Measurements from ENCODE around the gene PFN4.
"Not testable (repeated sequence)": the region's sequence is repeated elsewhere in the genome, so short reads cannot be mapped to it uniquely, and the experiment has no call there.

Gene PFN4

DNA sequence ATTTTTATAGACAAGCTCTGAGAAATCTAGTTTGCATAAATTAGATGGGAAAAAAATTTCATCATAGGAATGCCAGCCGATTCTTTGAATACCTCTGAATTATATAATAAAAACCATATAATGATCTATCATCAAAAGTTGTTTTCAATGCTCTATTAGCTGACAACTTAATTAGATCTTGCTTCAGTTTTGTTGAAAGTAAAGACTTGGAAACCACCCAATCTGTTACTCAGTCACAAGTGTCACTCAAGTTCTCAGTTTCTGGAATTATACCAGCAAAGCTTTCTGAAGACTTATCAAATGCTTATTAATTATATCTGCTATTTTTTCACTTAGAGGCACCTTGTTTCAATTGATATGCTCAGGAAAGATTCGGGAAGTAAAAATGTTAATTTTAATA is 21.1 kb downstream of the PFN4 start:
- Histone ChIP-seq H3K79me2 (ENCODE audit: control insufficient read depth, low read length) (no peaks in the 10 kb centered on the region), H3K4me3 (ENCODE audit: low read length) (no peak overlapping the region), H3K27ac (ENCODE audit: low read depth, low read length) (no peak overlapping the region), H3K36me3 (ENCODE audit: control insufficient read depth, low read length) (no peaks in the 10 kb centered on the region), H3K4me1 (ENCODE audit: control insufficient read depth, low read length) (peaks cover 22% of the 10 kb centered on the region), H3K4me2 (ENCODE audit: low read length) (no peak overlapping the region), H4K20me1 (ENCODE audit: control insufficient read depth, insufficient read depth, low read depth, low read length) (no peaks in the 10 kb centered on the region), H3K27me3 (ENCODE audit: control insufficient read depth, low read length) (no peaks in the 10 kb centered on the region), H3K9me2 (replicated peaks; ENCODE audit: control insufficient read depth, low read length) (no peaks in the 10 kb centered on the region), H3F3A (ENCODE audit: control insufficient read depth, insufficient read depth) (no peaks in the 10 kb centered on the region), H3K9me3 (ENCODE audit: control insufficient read depth, insufficient read depth, low read length) (0 out of 2 replicates have a peak, but pooled peaks cover 4% of the 10 kb centered on the region)
- TF ChIP-seq EZH2phosphoT487 (IDR thresholded peaks at IDR 0.05; ENCODE audit: borderline replicate concordance, low read length), result no peak
- TF ChIP-seq, protein P1, sequence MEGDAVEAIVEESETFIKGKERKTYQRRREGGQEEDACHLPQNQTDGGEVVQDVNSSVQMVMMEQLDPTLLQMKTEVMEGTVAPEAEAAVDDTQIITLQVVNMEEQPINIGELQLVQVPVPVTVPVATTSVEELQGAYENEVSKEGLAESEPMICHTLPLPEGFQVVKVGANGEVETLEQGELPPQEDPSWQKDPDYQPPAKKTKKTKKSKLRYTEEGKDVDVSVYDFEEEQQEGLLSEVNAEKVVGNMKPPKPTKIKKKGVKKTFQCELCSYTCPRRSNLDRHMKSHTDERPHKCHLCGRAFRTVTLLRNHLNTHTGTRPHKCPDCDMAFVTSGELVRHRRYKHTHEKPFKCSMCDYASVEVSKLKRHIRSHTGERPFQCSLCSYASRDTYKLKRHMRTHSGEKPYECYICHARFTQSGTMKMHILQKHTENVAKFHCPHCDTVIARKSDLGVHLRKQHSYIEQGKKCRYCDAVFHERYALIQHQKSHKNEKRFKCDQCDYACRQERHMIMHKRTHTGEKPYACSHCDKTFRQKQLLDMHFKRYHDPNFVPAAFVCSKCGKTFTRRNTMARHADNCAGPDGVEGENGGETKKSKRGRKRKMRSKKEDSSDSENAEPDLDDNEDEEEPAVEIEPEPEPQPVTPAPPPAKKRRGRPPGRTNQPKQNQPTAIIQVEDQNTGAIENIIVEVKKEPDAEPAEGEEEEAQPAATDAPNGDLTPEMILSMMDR (IDR thresholded peaks at IDR 0.05; ENCODE audit: low read depth, low read length, poor library complexity, severe bottlenecking), result no peak

GRCh38 chr2:24100732-24101131 is 22.4 kb downstream of the PFN4 start:
- not testable (repeated sequence) for H3K27me3 ChIP-seq (ENCODE audit: control insufficient read depth, low read length); H3K27ac ChIP-seq (ENCODE audit: low read depth, low read length); H3K79me2 ChIP-seq (ENCODE audit: control insufficient read depth, low read length); H3K9me2 ChIP-seq (replicated peaks; ENCODE audit: control insufficient read depth, low read length); H4K20me1 ChIP-seq (ENCODE audit: control insufficient read depth, insufficient read depth, low read depth, low read length); H3F3A ChIP-seq (ENCODE audit: control insufficient read depth, insufficient read depth); H3K4me3 ChIP-seq (ENCODE audit: low read length); H3K36me3 ChIP-seq (ENCODE audit: control insufficient read depth, low read length); H3K9me3 ChIP-seq (ENCODE audit: control insufficient read depth, insufficient read depth, low read length); H3K4me2 ChIP-seq (ENCODE audit: low read length)
- H3K4me1 ChIP-seq (ENCODE audit: control insufficient read depth, low read length), result peaks cover 22% of the 10 kb centered on the region

- H4K20me1 ChIP-seq (ENCODE audit: control insufficient read depth, insufficient read depth, low read depth, low read length); H3K9me2 ChIP-seq (replicated peaks; ENCODE audit: control insufficient read depth, low read length); H3K4me1 ChIP-seq (ENCODE audit: control insufficient read depth, low read length); H3K27me3 ChIP-seq (ENCODE audit: control insufficient read depth, low read length); H3K4me2 ChIP-seq (ENCODE audit: low read length); H3K79me2 ChIP-seq (ENCODE audit: control insufficient read depth, low read length); H3F3A ChIP-seq (ENCODE audit: control insufficient read depth, insufficient read depth); H3K9me3 ChIP-seq (ENCODE audit: control insufficient read depth, insufficient read depth, low read length); H3K27ac ChIP-seq (ENCODE audit: low read depth, low read length); H3K4me3 ChIP-seq (ENCODE audit: low read length); H3K36me3 ChIP-seq (ENCODE audit: control insufficient read depth, low read length): not testable (repeated sequence)
These were observed 27.9 kb downstream of the PFN4 start for GRCh38 chr2:24095171-24095677.

GRCh38 chr2:24093270-24093669 is 29.9 kb downstream of the PFN4 start:
- H3K79me2 ChIP-seq (ENCODE audit: control insufficient read depth, low read length); H3K4me2 ChIP-seq (ENCODE audit: low read length); H3K9me2 ChIP-seq (replicated peaks; ENCODE audit: control insufficient read depth, low read length); H3K4me1 ChIP-seq (ENCODE audit: control insufficient read depth, low read length); H4K20me1 ChIP-seq (ENCODE audit: control insufficient read depth, insufficient read depth, low read depth, low read length); H3K27me3 ChIP-seq (ENCODE audit: control insufficient read depth, low read length); H3K36me3 ChIP-seq (ENCODE audit: control insufficient read depth, low read length); H3K9me3 ChIP-seq (ENCODE audit: control insufficient read depth, insufficient read depth, low read length); H3K4me3 ChIP-seq (ENCODE audit: low read length); H3F3A ChIP-seq (ENCODE audit: control insufficient read depth, insufficient read depth); H3K27ac ChIP-seq (ENCODE audit: low read depth, low read length): not testable (repeated sequence)

- TF ChIP-seq, protein P1 (IDR thresholded peaks at IDR 0.05; ENCODE audit: low read depth, low read length, poor library complexity, severe bottlenecking), result no peak
- TF ChIP-seq EZH2phosphoT487 (IDR thresholded peaks at IDR 0.05; ENCODE audit: borderline replicate concordance, low read length), result no peak
- Histone ChIP-seq H3F3A (ENCODE audit: control insufficient read depth, insufficient read depth) (peaks cover 4% of the 10 kb centered on the region; the same call in 1 of the 2 replicates), H4K20me1 (ENCODE audit: control insufficient read depth, insufficient read depth, low read depth, low read length) (no peaks in the 10 kb centered on the region), H3K4me3 (ENCODE audit: low read length) (no peak overlapping the region), H3K27me3 (ENCODE audit: control insufficient read depth, low read length) (no peaks in the 10 kb centered on the region), H3K36me3 (ENCODE audit: control insufficient read depth, low read length) (no peaks in the 10 kb centered on the region), H3K27ac (ENCODE audit: low read depth, low read length) (no peak overlapping the region), H3K4me2 (ENCODE audit: low read length) (no peak overlapping the region), H3K79me2 (ENCODE audit: control insufficient read depth, low read length) (no peaks in the 10 kb centered on the region), H3K4me1 (ENCODE audit: control insufficient read depth, low read length) (peaks cover 6% of the 10 kb centered on the region), H3K9me3 (ENCODE audit: control insufficient read depth, insufficient read depth, low read length) (no peaks in the 10 kb centered on the region), H3K9me2 (replicated peaks; ENCODE audit: control insufficient read depth, low read length) (no peaks in the 10 kb centered on the region)
These were observed 34.2 kb downstream of the PFN4 start for GRCh38 chr2:24088821-24089359.
